ENCODE results near the gene ZNF10.

ZNF10 gene

GRCh38 chr12:133190176-133190575, 59.7 kb downstream of the ZNF10 start:
- no peak overlapping the region for H3K27ac ChIP-seq
- no peak for DNase-seq (ENCODE audit: low read depth, low spot score)

GRCh38 chr12:133192847-133193246, 62.4 kb downstream of the ZNF10 start:
- no peak for DNase-seq (ENCODE audit: low read depth, low spot score)

GRCh38 chr12:133201888-133202287, 71.5 kb downstream of the ZNF10 start:
- no peak overlapping the region for H3K27ac ChIP-seq
- no peak for DNase-seq (ENCODE audit: low read depth, low spot score)

More at GRCh38 chr12:133192847-133193246, 62.4 kb downstream of the ZNF10 start:
- H3K27ac ChIP-seq, result no peak overlapping the region

- no peak overlapping the region for H3K27ac ChIP-seq
- DNase-seq (ENCODE audit: low read depth, low spot score), result no peak
Observed at GRCh38 chr12:133202493-133203343, 72.3 kb downstream of the ZNF10 start.

GRCh38 chr12:133203344-133204263, 73.2 kb downstream of the ZNF10 start:
- no peak overlapping the region for H3K27ac ChIP-seq
- DNase-seq (ENCODE audit: low read depth, low spot score), result no peak

GRCh38 chr12:133204264-133204603, 73.8 kb downstream of the ZNF10 start:
- no peak for DNase-seq (ENCODE audit: low read depth, low spot score)
- no peak overlapping the region for H3K27ac ChIP-seq

GRCh38 chr12:133206390-133206789, 76.0 kb downstream of the ZNF10 start:
- no peak overlapping the region for H3K27ac ChIP-seq
- no peak for DNase-seq (ENCODE audit: low read depth, low spot score)

Measured in epithelial cell of prostate (primary cell).